GM12865 (cell line): ENCODE data around the gene KLHL28.

ENCODE experiments used
- DNase-seq: peaks from one replicate; pipeline ENCODE4 v3.0.0; 2010; ENCODE audit warnings: low read depth
- H3K4me3 ChIP-seq: 2 replicates; pipeline ENCODE4 v1.5.1; 2011; ENCODE audit warnings: mild to moderate bottlenecking, low read depth, low read length, control low read depth
- TF ChIP-seq, protein P1 (sequence below): IDR thresholded peaks from 2 replicates; pipeline ENCODE4 v1.5.1; 2011; ENCODE audit warnings: low read length, control low read depth, low read depth, inconsistent platforms; ENCODE audit not compliant: insufficient read depth; ENCODE audit errors: missing control alignments

The KLHL28 gene

DNA sequence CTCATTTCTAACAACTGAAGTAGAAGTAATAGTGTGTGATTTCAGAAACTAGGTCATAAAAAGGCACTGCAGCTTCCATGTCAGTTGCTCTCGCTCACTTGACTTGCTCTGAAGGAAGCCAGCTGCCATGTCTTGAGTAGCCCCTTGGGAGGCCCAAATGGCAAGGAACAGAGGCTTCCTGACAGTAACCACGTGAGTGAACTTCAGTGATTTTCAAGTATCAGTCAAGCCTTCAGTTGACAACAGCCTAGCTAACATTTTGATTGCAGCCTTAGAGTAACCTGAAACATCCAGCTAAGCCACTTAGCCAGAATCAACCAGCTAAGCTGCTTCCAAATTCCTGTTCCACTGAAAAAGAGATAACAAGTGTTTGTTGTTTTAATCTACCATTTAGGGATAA, 26.9 kb upstream of the KLHL28 start:
- H3K4me3 ChIP-seq = no peak overlapping the region
- DNase-seq = no peak
- TF ChIP-seq, protein P1, sequence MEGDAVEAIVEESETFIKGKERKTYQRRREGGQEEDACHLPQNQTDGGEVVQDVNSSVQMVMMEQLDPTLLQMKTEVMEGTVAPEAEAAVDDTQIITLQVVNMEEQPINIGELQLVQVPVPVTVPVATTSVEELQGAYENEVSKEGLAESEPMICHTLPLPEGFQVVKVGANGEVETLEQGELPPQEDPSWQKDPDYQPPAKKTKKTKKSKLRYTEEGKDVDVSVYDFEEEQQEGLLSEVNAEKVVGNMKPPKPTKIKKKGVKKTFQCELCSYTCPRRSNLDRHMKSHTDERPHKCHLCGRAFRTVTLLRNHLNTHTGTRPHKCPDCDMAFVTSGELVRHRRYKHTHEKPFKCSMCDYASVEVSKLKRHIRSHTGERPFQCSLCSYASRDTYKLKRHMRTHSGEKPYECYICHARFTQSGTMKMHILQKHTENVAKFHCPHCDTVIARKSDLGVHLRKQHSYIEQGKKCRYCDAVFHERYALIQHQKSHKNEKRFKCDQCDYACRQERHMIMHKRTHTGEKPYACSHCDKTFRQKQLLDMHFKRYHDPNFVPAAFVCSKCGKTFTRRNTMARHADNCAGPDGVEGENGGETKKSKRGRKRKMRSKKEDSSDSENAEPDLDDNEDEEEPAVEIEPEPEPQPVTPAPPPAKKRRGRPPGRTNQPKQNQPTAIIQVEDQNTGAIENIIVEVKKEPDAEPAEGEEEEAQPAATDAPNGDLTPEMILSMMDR = no peak

DNA sequence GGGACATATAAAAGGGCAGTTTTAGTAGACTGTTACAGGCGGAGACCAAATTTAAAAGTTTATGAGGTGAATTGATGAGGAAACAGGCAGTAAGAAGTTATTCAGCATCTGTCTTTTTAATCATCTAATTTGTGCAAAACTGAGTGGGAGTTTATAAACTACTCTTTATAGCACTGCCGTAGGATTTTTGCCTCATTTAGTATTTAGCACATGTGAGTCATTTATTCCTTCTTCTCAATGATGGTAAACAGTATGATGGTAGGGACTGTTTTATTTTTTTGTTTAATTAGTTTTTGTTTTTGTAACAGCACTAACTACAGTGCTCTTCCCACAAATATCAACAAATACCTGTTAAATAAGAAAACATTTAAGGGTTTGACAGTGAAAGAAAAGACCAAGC, 20.8 kb upstream of the KLHL28 start:
- H3K4me3 ChIP-seq = no peak overlapping the region
- TF ChIP-seq, protein P1 = no peak
- DNase-seq = no peak

DNA sequence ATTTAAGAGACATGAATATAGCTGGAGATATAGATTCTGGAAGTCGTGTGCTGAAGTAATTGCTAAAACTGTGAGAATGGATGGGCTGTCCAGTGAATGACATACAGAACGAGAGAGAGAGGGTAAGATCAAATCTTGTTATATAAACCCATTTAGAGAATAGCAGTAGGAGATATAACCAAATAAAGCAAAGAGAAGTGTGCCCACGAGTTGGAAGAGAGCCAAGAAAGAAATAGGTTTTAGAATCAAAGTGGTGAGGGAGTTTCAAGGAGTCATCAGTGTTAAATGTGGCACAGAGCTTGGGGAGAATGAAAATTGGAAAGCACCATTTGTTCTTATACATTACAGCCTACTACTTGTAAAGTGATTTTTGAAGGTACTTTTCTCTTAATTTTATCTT, 19.5 kb upstream of the KLHL28 start:
- peak; percentile 23 for DNase-seq
- H3K4me3 ChIP-seq = no peak overlapping the region
- TF ChIP-seq, protein P1 = no peak

DNA sequence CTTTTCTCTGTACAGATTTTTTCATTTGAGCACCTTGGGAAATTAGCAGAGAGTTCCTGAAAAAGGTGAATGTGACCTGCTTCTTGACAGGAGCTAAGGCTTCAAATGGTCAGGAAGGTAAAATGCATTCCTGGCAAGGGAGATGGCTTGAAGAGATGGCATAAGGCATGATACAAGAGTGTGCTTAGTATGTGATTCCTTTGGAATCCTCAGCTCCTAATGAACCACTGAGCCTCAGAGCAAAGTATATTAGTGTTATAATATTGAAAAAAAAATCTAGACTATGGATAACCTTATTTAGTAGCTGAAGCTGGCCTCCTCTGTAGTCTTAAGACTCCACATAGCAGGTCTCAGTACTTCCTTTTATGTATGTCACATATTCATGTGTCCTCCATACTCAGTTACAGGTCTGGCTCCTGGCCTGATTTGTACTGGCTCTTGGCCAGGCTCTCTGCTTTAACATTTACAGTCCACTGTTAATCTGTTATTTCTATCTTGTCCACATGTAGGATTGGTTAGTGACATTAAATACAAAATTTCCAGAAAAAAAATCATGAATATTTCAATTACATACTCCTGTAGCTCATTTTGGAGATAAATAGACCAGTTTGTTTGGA, 18.1 kb upstream of the KLHL28 start:
- DNase-seq = no peak
- TF ChIP-seq, protein P1 = no peak
- H3K4me3 ChIP-seq = no peak overlapping the region

DNA sequence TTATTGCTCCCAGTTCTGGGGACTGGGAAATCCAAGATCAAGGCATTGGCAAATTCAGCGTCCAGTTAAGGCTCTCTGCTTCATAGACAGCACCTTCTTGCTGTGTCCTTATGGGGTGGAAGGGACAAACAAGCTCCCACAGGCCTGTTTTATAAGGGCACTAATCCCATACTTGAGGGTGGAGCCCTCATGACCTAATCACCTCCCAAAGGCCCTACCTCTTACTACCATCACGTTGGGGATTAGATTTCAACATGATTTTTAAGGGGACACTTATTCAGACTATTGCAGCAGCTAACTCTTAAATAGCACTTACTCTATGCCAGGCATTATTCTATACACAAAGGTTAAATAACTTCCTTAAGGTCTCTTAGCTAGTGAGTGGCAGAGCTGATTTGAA, 17.5 kb upstream of the KLHL28 start:
- TF ChIP-seq, protein P1 = no peak
- no peak for DNase-seq
- H3K4me3 ChIP-seq = no peak overlapping the region

DNA sequence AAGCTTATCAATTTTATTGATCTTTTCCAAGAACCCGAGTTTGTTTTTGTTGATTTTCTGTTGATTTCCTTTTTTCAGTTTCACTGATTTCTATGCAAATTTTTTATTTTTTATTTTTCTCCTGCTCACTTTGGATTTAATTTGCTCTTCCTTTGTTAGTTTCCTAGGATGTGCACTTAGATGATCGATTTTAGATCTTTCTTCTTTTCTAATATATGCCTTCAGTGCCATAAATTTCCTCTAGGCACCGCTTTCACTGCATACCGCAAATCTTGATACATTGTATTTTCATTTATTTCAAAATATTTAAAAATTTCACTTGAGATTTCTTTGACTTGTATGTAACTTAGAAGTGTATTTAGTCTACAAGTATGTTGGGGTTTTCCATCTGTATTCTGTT, 9.7 kb upstream of the KLHL28 start:
- no peak overlapping the region for H3K4me3 ChIP-seq
- no peak for DNase-seq

More for the DNA sequence above, 9.7 kb upstream of the KLHL28 start:
- TF ChIP-seq, protein P1 = no peak
